Peyer's patch (tissue), 4 donors: ENCODE results near the gene VPS45.

Source experiments
- CTCF ChIP-seq, 6 experiments: fragments of 450-650 bp in 4 of 6; fragments of 200-600 bp in 2 of 6; sonication (generic) in 1 of 6; IDR thresholded peaks; one replicate each; pipeline ENCODE4 v1.5.1; 2017 to 2019; ENCODE audit warnings: antibody characterized with exemption in 6 of 6, mild to moderate bottlenecking in 3 of 6, moderate library complexity in 1 of 6
- POLR2A ChIP-seq, 2 donors: fragments of 450-650 bp; IDR thresholded peaks; one replicate each; pipeline ENCODE4 v1.5.1; 2017; ENCODE audit warnings: antibody characterized with exemption in 2 of 2, mild to moderate bottlenecking in 2 of 2, moderate library complexity in 2 of 2

GRCh38 chr1:150185481-150185880, 117.9 kb downstream of the VPS45 start:
- TF ChIP-seq CTCF (IDR thresholded peaks at IDR 0.05) (no peak), POLR2A (IDR thresholded peaks at IDR 0.05) (no peak)
